Upper lobe of left lung (tissue), 4 donors: ENCODE measurements around the gene OMA1.

Experiments used
- EP300 ChIP-seq, 4 donors: sonication (generic); formaldehyde crosslinking; IDR thresholded peaks; one replicate each; pipeline ENCODE4 v1.5.1; 2017; ENCODE audit warnings: antibody characterized with exemption in 4 of 4, control low read depth in 2 of 4
- POLR2AphosphoS5 ChIP-seq, 2 donors: sonication (generic); formaldehyde crosslinking; IDR thresholded peaks; one replicate each; pipeline ENCODE4 v1.5.1; 2017; ENCODE audit warnings: antibody characterized with exemption in 2 of 2
- TF ChIP-seq, protein P1 (sequence below), 6 experiments: fragments of 450-650 bp in 4 of 6; fragments of 200-600 bp in 2 of 6; sonication (generic) in 2 of 6; IDR thresholded peaks; one replicate each; pipeline ENCODE4 v1.5.1; 2016 to 2019; ENCODE audit warnings: antibody characterized with exemption in 6 of 6

DNA sequence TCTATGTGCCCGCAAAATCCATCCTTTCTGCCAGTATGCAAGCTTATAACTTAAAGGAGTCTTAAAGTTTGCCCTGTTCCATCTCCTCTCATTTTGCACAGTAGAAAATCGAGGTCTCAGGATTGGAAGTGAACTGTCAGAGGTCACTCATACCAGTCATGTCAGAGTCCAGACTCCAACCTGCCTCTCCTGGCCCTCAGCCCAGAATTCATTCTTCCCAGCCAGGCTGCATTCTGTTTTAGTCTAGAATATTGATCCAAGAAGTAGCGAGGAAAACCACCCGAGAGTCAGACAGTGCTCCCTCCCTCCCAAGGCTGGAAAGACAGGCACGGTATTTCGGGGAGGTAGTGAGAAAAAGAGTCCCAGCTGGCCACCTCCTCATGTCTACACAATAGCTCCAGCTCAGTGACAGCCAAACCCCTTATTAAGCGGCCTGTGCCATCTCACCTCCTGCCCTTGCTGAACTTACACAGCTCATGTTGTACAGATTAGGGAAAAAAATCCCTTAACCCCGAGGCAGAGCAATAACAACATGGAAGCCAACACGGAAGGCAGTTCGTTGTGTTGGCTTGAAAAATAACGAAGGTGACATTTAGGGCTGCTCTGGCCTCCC, 89.4 kb downstream of the OMA1 start:
- TF ChIP-seq, protein P1, sequence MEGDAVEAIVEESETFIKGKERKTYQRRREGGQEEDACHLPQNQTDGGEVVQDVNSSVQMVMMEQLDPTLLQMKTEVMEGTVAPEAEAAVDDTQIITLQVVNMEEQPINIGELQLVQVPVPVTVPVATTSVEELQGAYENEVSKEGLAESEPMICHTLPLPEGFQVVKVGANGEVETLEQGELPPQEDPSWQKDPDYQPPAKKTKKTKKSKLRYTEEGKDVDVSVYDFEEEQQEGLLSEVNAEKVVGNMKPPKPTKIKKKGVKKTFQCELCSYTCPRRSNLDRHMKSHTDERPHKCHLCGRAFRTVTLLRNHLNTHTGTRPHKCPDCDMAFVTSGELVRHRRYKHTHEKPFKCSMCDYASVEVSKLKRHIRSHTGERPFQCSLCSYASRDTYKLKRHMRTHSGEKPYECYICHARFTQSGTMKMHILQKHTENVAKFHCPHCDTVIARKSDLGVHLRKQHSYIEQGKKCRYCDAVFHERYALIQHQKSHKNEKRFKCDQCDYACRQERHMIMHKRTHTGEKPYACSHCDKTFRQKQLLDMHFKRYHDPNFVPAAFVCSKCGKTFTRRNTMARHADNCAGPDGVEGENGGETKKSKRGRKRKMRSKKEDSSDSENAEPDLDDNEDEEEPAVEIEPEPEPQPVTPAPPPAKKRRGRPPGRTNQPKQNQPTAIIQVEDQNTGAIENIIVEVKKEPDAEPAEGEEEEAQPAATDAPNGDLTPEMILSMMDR (IDR thresholded peaks at IDR 0.05) = no peak
- TF ChIP-seq EP300 (IDR thresholded peaks at IDR 0.05) (no peak), POLR2AphosphoS5 (IDR thresholded peaks at IDR 0.05) (no peak)
